ENCODE measurements around the gene CUX1. TPM values are rescaled to one million over a fixed set of nuclear protein-coding genes. Genes with fewer than 3 reads are reported as not detected.

The CUX1 gene
- total RNA-seq, 1 experiment from 2014 or later: 49.8 TPM

DNA sequence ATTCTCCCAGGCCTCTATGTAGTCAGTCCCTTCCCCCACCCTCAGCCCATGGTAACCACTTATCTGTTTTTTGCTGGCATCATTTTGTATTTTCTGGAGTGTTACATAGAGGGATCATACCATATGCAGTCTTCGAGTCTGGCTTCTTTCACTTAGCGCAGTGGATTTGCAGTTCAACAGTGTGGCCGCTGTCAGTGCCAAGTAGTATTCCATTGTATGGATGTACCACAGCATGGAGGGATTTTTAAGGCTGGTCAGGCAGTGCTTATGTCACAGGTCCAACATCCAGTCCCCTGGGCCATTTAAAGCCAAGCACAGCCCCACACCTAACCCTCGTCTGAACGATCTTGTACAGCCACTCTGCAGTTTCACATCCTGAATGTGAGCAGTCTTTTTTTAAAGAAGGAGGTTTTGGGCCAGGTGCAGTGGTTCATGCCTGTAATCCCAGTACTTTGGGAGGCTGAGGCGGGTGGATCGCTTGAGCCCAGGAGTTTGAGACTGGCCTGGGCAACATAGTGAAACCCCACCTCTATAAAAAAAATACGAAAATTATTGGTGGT lies 121.8 kb downstream of the CUX1 start:
- no peaks in the 10 kb centered on the region for H3K27me3 ChIP-seq (replicated peaks)
- H3K36me3 ChIP-seq: peaks cover 7% of the 10 kb centered on the region; the same call in 1 of the 2 replicates
- no peaks in the 10 kb centered on the region for H3K9me3 ChIP-seq (replicated peaks)
- no peak overlapping the region for H3K4me3 ChIP-seq
- no peak for DNase-seq (ENCODE audit: low read depth in 1 of 2, low spot score in 2 of 2)
- H3K27ac ChIP-seq: no peak overlapping the region
- peaks cover 66% of the 10 kb centered on the region for H3K4me1 ChIP-seq (replicated peaks)

DNA sequence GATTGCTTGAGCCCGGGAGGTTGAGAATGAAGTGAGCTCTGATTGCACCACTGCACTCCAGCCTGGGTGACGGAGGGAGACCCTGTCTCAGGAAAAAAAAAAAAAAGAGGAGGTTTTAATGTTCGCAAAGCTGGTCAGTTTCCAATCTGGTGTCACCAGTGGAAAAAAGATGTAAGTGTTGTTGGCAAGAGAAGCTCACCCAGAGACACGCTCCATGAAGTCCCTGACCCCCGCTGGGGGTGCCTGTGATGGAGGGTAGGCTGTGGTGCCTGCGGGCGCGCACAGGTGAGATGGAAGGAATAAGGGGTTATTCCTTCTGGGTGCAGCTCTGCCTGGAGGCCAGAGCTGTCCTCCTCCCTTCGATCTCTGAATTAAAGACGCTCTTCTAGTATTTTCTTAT lies 122.7 kb downstream of the CUX1 start:
- H3K4me1 ChIP-seq (replicated peaks): peaks cover 56% of the 10 kb centered on the region
- H3K27ac ChIP-seq: no peak overlapping the region
- DNase-seq (ENCODE audit: low read depth in 1 of 2, low spot score in 2 of 2): no peak
- peaks cover 7% of the 10 kb centered on the region; the same call in 1 of the 2 replicates for H3K36me3 ChIP-seq
- H3K9me3 ChIP-seq (replicated peaks): no peaks in the 10 kb centered on the region
- no peak overlapping the region for H3K4me3 ChIP-seq
- no peaks in the 10 kb centered on the region for H3K27me3 ChIP-seq (replicated peaks)

DNA sequence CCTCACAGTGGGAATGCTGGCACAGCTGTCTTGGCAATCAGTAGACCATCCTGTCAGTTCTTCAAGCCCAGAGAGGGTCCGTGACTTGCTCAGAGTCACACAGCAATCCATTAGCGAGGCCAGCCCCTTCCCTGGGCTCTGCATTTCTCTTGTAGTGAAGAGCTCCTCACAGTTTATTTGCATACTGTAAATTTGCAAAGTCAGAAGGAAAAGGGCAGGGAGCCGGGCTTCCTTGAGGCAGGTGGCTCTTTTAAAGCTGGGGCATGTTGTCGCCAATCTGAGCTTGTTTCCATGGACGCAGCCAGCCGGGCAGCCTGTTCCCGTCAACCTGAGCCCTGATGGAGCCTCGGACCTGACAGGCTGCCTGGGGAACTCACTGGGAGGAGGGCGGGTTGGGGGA lies 123.4 kb downstream of the CUX1 start:
- no peak for DNase-seq (ENCODE audit: low read depth in 1 of 2, low spot score in 2 of 2)
- no peaks in the 10 kb centered on the region for H3K27me3 ChIP-seq (replicated peaks)
- H3K9me3 ChIP-seq (replicated peaks): no peaks in the 10 kb centered on the region
- H3K4me1 ChIP-seq (replicated peaks): peaks cover 50% of the 10 kb centered on the region
- no peak overlapping the region for H3K4me3 ChIP-seq
- no peak overlapping the region for H3K27ac ChIP-seq
- peaks cover 1% of the 10 kb centered on the region; the same call in 1 of the 2 replicates for H3K36me3 ChIP-seq

DNA sequence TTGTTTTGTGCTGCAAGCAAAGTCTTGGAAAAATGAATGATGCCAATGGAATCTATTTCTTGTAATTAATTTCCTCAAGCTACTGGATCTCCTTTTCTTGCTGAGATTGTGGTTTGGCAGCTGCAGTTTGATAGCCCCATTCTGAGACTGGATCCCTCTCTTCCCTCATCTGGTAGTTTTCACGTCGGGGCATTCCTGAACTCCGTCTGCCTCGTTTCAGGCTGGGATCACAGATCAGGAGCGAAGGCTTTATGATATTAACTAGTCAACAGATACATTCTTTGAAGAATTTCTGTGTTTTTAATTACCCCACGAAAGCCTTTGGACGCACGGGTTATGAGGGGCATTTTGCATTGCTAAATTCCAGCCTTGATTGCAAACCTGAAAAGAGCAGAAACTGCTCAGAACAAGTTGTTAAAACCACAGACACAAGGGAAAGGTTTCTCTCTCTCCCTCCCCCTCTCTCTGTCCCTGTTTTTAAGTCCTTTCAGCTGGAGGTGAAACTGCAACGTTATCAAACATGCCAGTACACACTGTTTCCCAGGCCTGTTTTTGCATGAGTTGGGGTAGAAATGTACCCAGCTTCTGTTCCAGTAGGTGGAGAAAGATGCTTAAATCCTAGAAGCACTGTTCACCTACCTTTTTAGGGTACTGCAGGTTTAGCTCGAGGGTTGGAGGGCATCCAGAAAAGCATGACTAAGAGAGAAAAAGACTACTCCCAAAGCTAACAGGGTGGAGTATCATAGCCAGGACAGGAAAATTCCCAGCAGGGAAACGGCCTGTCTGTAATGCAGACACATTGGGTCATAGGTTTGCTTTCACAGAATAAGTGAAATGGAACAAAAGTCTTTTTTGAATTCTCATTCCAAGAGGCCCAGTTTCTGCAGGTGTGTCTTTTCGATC lies 124.3 kb downstream of the CUX1 start:
- H3K36me3 ChIP-seq: no peaks in the 10 kb centered on the region; the same call in 1 of the 2 replicates
- peak overlapping the region; percentile 24 for H3K27ac ChIP-seq
- H3K4me3 ChIP-seq: no peak overlapping the region
- peaks cover 41% of the 10 kb centered on the region for H3K4me1 ChIP-seq (replicated peaks)
- no peaks in the 10 kb centered on the region for H3K9me3 ChIP-seq (replicated peaks)
- no peaks in the 10 kb centered on the region for H3K27me3 ChIP-seq (replicated peaks)
- DNase-seq (ENCODE audit: low read depth in 1 of 2, low spot score in 2 of 2): peak in 1 of 2 experiments; percentile 62

DNA sequence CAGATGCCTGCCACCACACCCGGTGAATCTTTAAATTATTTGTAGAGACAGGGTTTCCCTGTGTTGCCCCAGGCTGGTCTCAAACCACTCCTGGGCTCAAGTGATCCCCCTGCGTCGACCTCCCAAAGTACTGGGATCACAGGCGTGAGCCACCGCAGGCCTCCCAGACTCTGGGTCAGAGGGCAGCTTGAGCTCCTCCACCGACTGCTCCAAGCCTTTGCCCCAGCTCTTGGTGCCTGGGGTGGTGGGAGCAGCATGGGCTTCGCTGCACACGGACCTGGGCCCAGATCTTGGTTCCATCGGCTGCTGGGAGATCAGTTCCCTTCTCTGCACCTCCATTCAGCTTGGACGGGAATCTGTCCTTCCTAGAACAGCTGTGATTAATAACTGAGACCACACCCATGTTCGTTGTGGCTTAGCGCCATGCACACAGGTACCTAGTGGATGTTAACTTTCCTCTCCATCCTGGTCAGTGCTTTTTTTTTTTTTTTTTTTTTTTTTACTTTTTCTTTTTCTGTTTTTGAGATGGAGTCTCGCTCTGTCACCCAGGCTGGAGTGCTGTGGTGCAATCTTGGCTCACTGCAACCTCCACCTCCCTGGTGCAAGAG lies 125.3 kb downstream of the CUX1 start:
- Histone ChIP-seq H3K4me3 (no peak overlapping the region), H3K9me3 (replicated peaks) (no peaks in the 10 kb centered on the region), H3K27me3 (replicated peaks) (no peaks in the 10 kb centered on the region), H3K4me1 (replicated peaks) (peaks cover 31% of the 10 kb centered on the region), H3K36me3 (no peaks in the 10 kb centered on the region; the same call in 1 of the 2 replicates), H3K27ac (peak overlapping the region; percentile 24; the same call in 1 of the 2 replicates)
- DNase-seq (ENCODE audit: low read depth in 1 of 2, low spot score in 2 of 2): no peak

DNA sequence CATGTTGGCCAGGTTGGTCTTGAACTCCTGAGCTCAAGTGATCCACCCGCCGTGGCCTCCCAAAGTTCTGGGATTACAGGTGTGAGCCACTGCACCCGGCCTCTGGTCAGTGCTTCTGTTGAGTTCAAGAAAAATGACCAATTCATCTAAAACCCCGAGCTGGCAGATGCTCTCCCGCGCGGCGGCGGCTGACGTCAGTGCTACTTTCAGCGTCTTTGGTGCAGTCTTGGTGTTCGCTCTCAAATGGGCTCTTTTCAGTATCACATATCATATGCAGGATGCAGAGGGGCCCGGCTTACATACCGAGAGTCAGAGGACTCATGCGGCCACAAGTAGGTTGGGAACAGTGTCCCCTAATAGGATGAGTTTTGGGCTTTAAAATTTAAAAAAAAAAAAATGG lies 125.9 kb downstream of the CUX1 start:
- Histone ChIP-seq H3K4me1 (replicated peaks) (peaks cover 25% of the 10 kb centered on the region), H3K9me3 (replicated peaks) (no peaks in the 10 kb centered on the region)
- no peak for DNase-seq (ENCODE audit: low read depth in 1 of 2, low spot score in 2 of 2)

DNA sequence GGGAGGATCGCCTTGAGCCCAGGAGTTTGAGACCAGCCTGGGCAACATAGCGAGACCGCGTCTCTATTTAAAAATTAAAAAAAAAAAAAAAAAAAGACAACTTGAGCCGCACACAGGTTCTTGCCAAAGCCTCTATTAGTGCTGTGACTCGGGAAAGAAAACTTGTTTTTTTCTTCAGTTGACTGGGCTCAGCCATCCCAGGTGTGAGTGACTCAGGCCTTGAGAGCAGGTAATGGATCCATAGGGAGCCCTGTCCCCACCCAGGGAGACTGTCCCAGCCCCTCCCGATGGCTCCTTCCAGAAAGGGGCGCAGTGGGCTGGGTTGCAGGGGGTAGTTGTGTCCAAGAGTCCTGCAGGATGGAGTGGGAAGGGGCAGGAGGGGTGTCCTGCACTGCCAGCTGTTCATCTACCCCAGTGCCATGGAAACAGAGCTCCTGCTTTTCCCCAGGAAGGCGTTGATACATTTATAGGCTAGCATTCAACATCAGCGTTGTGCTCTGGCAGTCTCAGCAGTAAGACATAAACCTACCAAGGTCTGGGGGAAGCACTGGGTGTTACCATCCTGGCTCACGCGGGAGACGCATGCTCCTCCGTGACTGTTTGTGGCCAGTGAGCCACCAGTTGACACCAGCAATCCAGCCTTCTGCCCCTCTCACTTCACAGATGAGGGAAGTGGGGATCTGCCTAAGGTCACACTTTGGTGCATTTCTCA lies 126.6 kb downstream of the CUX1 start:
- DNase-seq (ENCODE audit: low read depth in 1 of 2, low spot score in 2 of 2): no peak
- Histone ChIP-seq H3K27ac (no peak overlapping the region), H3K36me3 (no peaks in the 10 kb centered on the region; the same call in 1 of the 2 replicates), H3K27me3 (replicated peaks) (no peaks in the 10 kb centered on the region), H3K9me3 (replicated peaks) (no peaks in the 10 kb centered on the region), H3K4me3 (no peak overlapping the region), H3K4me1 (replicated peaks) (peaks cover 21% of the 10 kb centered on the region)

More for the DNA sequence above, 125.9 kb downstream of the CUX1 start:
- Histone ChIP-seq H3K36me3 (no peaks in the 10 kb centered on the region; the same call in 1 of the 2 replicates), H3K27ac (no peak overlapping the region), H3K4me3 (no peak overlapping the region), H3K27me3 (replicated peaks) (no peaks in the 10 kb centered on the region)

DNA sequence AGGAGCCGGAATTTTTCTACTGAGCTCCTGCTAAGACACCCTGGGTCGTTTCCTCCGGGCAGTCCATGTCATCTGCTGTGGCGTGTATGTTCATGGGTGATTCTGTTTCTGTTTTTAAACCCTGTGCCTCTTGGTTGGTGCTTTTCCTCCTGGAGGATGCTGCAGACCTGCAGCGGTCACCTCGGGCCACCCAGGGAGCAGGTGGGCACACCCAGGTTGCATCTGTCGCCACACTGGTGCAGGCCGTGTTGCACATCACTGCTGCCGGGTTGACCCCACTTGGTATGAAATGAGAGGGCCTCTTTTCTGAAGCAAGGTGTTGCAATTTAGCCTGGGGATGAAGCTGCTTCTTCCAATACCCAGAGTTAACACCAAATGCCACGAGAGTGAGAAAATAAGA lies 127.2 kb downstream of the CUX1 start:
- no peaks in the 10 kb centered on the region for H3K9me3 ChIP-seq (replicated peaks)
- no peaks in the 10 kb centered on the region for H3K27me3 ChIP-seq (replicated peaks)
- peaks cover 21% of the 10 kb centered on the region for H3K4me1 ChIP-seq (replicated peaks)
- H3K36me3 ChIP-seq: no peaks in the 10 kb centered on the region
- H3K4me3 ChIP-seq: no peak overlapping the region
- H3K27ac ChIP-seq: no peak overlapping the region
- no peak for DNase-seq (ENCODE audit: low read depth in 1 of 2, low spot score in 2 of 2)

DNA sequence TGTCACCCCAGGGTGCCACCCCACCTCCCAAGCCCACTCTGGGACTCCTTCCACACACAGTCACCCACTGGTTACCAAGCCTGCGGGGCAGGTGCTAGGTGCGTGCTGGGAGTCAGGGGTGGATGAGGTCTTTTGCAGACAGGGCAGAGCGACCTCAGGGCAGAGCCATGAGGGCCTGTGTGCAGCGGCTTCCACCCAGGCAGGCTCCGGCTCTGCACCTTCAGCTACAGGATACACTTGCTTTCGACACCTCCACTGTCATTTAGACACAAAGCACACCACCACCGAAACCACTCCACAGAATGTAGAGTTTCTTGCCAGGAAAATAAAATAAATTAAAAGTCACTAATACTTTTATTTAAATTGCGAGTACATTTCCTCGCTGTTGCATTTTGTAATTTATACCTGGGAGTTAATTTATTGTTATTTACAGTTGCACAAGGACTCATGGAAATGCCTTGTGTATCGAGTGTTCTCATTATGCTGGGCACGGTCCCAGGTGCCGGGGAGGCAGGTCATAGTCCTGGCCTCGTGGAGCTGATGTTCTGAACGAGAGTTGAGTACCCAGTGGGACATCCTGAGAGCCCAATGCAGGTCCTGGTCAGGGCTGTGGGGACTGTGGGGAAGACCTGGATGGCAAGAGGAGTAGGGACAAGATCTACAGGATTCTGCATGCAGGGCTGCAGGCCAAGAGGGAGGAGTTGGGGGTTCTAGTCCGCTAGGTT lies 127.8 kb downstream of the CUX1 start:
- peaks cover 21% of the 10 kb centered on the region for H3K4me1 ChIP-seq (replicated peaks)
- no peak overlapping the region for H3K27ac ChIP-seq
- no peak overlapping the region for H3K4me3 ChIP-seq
- no peaks in the 10 kb centered on the region for H3K36me3 ChIP-seq
- no peaks in the 10 kb centered on the region for H3K27me3 ChIP-seq (replicated peaks)
- no peak for DNase-seq (ENCODE audit: low read depth in 1 of 2, low spot score in 2 of 2)
- H3K9me3 ChIP-seq (replicated peaks): no peaks in the 10 kb centered on the region

DNA sequence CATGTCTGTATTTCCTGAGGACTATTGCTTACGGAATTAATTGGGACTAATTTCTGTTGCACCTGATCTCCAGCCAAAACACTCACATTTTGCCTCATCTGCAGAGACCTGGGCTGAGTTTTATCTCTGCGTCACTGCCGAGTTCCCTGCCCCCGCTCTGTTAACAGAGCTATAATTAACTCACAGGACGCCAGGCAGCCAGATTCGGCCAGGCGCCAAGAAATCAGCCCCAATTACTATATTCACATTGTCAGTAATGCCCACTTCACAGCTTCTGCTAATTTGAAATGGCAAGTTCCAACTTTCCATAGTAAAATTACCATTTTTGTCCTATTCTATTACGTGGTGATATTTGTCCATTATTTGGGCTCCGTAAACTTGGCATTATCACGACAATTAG lies 130.5 kb downstream of the CUX1 start:
- H3K4me3 ChIP-seq: no peak overlapping the region
- no peak overlapping the region for H3K27ac ChIP-seq
- DNase-seq (ENCODE audit: low read depth in 1 of 2, low spot score in 2 of 2): no peak
- H3K27me3 ChIP-seq (replicated peaks): no peaks in the 10 kb centered on the region
- H3K9me3 ChIP-seq (replicated peaks): no peaks in the 10 kb centered on the region
- no peaks in the 10 kb centered on the region; the same call in 1 of the 2 replicates for H3K36me3 ChIP-seq
- H3K4me1 ChIP-seq (replicated peaks): peaks cover 5% of the 10 kb centered on the region

DNA sequence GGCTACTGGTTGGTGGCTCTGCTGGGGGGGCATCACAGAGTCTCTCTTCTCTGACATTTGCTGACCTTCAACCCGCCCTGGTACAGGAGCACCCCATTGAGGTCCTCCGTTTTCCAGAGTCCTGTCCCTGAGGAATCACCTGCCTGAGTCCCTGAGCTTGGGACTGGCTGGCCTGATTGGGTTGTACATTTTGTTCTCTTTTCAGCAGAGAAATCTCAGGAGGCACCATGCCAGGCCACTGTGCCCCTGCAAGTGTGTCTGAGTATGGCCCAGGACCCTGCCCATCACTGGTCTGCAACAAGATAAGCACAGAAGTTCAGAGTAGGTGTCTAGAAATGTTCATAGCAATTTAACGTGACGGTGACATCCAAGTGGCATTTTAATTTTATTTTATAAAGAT lies 131.2 kb downstream of the CUX1 start:
- DNase-seq (ENCODE audit: low read depth in 1 of 2, low spot score in 2 of 2): no peak
- Histone ChIP-seq H3K9me3 (replicated peaks) (no peaks in the 10 kb centered on the region), H3K4me1 (replicated peaks) (peaks cover 10% of the 10 kb centered on the region)

DNA sequence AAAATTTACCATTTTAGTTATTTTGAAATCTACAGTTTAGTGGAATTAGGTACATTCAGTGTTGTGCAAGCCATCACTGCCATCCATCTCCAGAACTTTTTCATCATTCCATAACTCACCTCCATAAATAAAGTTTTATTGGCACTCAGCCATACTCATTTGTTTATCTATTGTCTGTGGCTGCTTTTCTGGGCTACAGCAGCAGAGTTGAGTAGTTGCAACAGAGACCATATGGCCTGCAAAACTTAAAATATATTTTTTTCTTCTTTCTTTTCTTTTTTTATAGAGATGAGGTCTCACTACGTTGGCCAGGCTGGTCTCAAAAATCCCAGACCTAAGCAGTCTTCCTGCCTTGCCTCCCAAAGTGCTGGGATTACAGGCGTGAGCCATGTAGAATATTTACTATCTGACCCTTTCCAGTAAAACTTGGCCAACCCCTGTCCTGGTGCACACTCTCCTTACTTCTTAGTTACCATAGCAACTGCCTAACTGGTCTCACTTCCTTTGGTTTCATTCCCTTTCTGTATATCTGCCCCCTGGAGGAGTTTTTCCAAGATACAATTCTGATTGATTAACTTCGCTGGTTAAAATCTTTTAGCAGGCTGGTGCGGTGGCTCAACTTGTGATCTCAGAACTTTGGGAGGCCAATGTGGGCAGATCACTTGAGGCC lies 133.2 kb downstream of the CUX1 start:
- H3K27ac ChIP-seq: no peak overlapping the region
- DNase-seq (ENCODE audit: low read depth in 1 of 2, low spot score in 2 of 2): no peak
- H3K4me3 ChIP-seq: no peak overlapping the region
- peaks cover 10% of the 10 kb centered on the region for H3K4me1 ChIP-seq (replicated peaks)
- H3K27me3 ChIP-seq (replicated peaks): no peaks in the 10 kb centered on the region
- H3K36me3 ChIP-seq: no peaks in the 10 kb centered on the region; the same call in 1 of the 2 replicates
- H3K9me3 ChIP-seq (replicated peaks): no peaks in the 10 kb centered on the region

More for the DNA sequence above, 131.2 kb downstream of the CUX1 start:
- Histone ChIP-seq H3K27ac (no peak overlapping the region), H3K36me3 (no peaks in the 10 kb centered on the region; the same call in 1 of the 2 replicates), H3K4me3 (no peak overlapping the region), H3K27me3 (replicated peaks) (no peaks in the 10 kb centered on the region)

Measured in SJSA1 (cell line).